Skeletal muscle tissue (tissue), 4 donors: ENCODE results near the gene LRBA. TPM values are rescaled to one million over a fixed set of nuclear protein-coding genes. Genes with fewer than 3 reads are reported as not detected.
A peak's percentile ranks its signal among the peaks of the same experiment; 100 is the strongest.
"Not testable (repeated sequence)": the region's sequence is repeated elsewhere in the genome, so short reads cannot be mapped to it uniquely, and the experiment has no call there.

Experiments
- H3K27ac ChIP-seq: one replicate; pipeline ENCODE4 v1.7.0; 2013; ENCODE audit warnings: mild to moderate bottlenecking, low read depth, low read length, inconsistent platforms
- H3K27me3 ChIP-seq, 3 donors: one replicate each; pipeline ENCODE4 v1.7.0; 2013; ENCODE audit warnings: low read length in 3 of 3; ENCODE audit not compliant: control insufficient read depth in 3 of 3, insufficient read depth in 3 of 3
- H3K36me3 ChIP-seq, 3 donors: one replicate each; pipeline ENCODE4 v1.7.0; 2013; ENCODE audit warnings: low read length in 3 of 3; ENCODE audit not compliant: control insufficient read depth in 3 of 3, insufficient read depth in 3 of 3
- H3K4me1 ChIP-seq, 3 donors: one replicate each; pipeline ENCODE4 v1.7.0; 2013; ENCODE audit warnings: low read length in 3 of 3, mild to moderate bottlenecking in 3 of 3; ENCODE audit not compliant: control insufficient read depth in 3 of 3, insufficient read depth in 3 of 3
- H3K4me3 ChIP-seq, 3 donors: one replicate each; pipeline ENCODE4 v1.7.0; 2013; ENCODE audit warnings: low read length in 3 of 3
- H3K9ac ChIP-seq, 3 donors: one replicate each; pipeline ENCODE4 v1.7.0; 2013; ENCODE audit warnings: low read length in 3 of 3, mild to moderate bottlenecking in 3 of 3, moderate library complexity in 2 of 3, low read depth in 1 of 3
- H3K9me3 ChIP-seq, 3 donors: one replicate each; pipeline ENCODE4 v1.7.0; 2013; ENCODE audit warnings: low read length in 3 of 3; ENCODE audit not compliant: control insufficient read depth in 3 of 3
- total RNA-seq: library from RNA; depleted of rRNA; stranded (reverse); fragments of >200 nt; gene quantifications from one replicate; pipeline ENCODE4 v1.2.3, GENCODE V29; 2014
- donor health status: Osteomylitis.

Gene LRBA
- total RNA-seq, 1 donor from 2014 or later: 58.5 TPM

DNA sequence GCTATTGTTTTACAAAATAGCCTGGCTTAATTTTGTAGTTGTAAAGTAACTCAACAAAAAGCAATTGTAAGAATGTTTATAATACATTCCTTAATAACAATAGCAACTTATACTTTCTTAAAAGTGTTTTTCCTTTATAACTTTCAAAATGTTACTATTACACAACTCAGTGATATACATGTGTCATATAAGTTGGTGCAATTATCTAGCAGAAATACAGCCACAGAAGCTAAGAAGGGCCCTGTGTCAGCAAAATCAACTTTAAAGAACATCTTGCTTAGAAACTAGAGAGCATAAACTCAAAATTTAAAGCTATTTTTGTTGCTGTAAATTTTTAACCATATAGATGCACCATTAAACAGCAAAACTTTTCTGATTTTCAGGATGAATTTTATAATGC, 474.5 kb downstream of the LRBA start:
- Histone ChIP-seq H3K4me3 (no peak overlapping the region), H3K27ac (no peak overlapping the region), H3K27me3 (no peaks in the 10 kb centered on the region), H3K4me1 (no peaks in the 10 kb centered on the region), H3K36me3 (no peaks in the 10 kb centered on the region), H3K9ac (no peak overlapping the region), H3K9me3 (no peaks in the 10 kb centered on the region)

GRCh38 chr4:150537911-150538310, 477.2 kb downstream of the LRBA start:
- not testable (repeated sequence) for H3K27ac ChIP-seq, H3K36me3 ChIP-seq, H3K9ac ChIP-seq, H3K4me1 ChIP-seq, H3K4me3 ChIP-seq, H3K27me3 ChIP-seq, H3K9me3 ChIP-seq

DNA sequence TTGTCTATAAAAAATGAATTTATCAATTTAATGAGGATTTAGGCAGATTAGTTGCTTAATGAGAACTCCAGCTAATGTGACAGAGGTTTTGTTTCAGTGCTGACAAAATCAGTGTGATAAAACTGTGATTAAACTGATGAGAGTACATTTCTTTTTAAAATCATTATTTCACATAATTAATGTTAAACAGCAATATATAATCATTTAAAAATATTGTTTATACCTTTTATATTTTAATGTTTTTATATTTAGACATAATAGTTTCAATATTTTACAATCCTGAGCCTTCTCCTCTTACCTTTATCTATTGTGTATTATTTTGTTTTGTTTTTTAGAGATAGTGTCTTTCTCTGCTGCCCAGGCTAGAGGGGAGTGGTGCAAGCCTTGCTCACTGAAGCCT, 480.3 kb downstream of the LRBA start:
- H3K4me3 ChIP-seq: no peak overlapping the region
- H3K36me3 ChIP-seq: no peaks in the 10 kb centered on the region
- no peak overlapping the region for H3K9ac ChIP-seq
- H3K9me3 ChIP-seq: no peaks in the 10 kb centered on the region
- no peaks in the 10 kb centered on the region for H3K4me1 ChIP-seq
- no peaks in the 10 kb centered on the region for H3K27me3 ChIP-seq
- H3K27ac ChIP-seq: no peak overlapping the region

GRCh38 chr4:150533673-150534072, 481.4 kb downstream of the LRBA start:
- Histone ChIP-seq H3K9ac (no peak overlapping the region), H3K9me3 (no peaks in the 10 kb centered on the region), H3K4me1 (no peaks in the 10 kb centered on the region), H3K27ac (no peak overlapping the region), H3K36me3 (no peaks in the 10 kb centered on the region), H3K4me3 (no peak overlapping the region), H3K27me3 (no peaks in the 10 kb centered on the region)

GRCh38 chr4:150525321-150525868, 489.7 kb downstream of the LRBA start:
- Histone ChIP-seq H3K4me1 (no peaks in the 10 kb centered on the region), H3K36me3 (no peaks in the 10 kb centered on the region)

GRCh38 chr4:150518559-150518958, 496.5 kb downstream of the LRBA start:
- Histone ChIP-seq H3K9me3 (no peaks in the 10 kb centered on the region), H3K4me3 (no peak overlapping the region), H3K4me1 (no peaks in the 10 kb centered on the region), H3K27me3 (no peaks in the 10 kb centered on the region), H3K9ac (no peak overlapping the region), H3K27ac (no peak overlapping the region), H3K36me3 (no peaks in the 10 kb centered on the region)

More at GRCh38 chr4:150525321-150525868, 489.7 kb downstream of the LRBA start:
- Histone ChIP-seq H3K4me3 (no peak overlapping the region), H3K9me3 (no peaks in the 10 kb centered on the region), H3K27me3 (no peaks in the 10 kb centered on the region), H3K9ac (no peak overlapping the region), H3K27ac (no peak overlapping the region)

DNA sequence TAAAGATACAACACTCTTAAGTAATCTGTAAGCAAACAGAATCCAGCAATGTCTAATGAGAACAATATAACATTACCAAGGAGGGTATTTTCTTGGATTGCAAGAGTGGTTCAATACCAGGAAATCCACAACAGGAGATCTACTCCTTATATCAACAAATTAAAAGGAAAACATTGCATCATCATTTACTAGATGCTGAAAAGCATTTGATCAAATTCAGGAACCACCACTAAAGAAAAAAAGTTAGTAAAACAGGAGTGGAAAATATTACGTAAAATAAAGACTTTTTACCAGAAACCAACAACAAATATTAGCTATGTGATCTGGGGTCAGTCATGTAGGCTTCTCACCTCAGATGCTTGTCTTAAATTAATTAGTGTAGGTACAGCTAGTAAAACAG, 499.9 kb downstream of the LRBA start:
- Histone ChIP-seq H3K9me3 (no peaks in the 10 kb centered on the region), H3K27me3 (no peaks in the 10 kb centered on the region), H3K9ac (no peak overlapping the region), H3K4me3 (no peak overlapping the region), H3K27ac (no peak overlapping the region), H3K4me1 (no peaks in the 10 kb centered on the region), H3K36me3 (no peaks in the 10 kb centered on the region)

- Histone ChIP-seq H3K27ac (no peak overlapping the region), H3K36me3 (no peaks in the 10 kb centered on the region), H3K4me3 (no peak overlapping the region), H3K4me1 (no peaks in the 10 kb centered on the region), H3K9ac (no peak overlapping the region), H3K9me3 (no peaks in the 10 kb centered on the region), H3K27me3 (no peaks in the 10 kb centered on the region)
These were observed 500.4 kb downstream of the LRBA start for GRCh38 chr4:150514709-150515108.

DNA sequence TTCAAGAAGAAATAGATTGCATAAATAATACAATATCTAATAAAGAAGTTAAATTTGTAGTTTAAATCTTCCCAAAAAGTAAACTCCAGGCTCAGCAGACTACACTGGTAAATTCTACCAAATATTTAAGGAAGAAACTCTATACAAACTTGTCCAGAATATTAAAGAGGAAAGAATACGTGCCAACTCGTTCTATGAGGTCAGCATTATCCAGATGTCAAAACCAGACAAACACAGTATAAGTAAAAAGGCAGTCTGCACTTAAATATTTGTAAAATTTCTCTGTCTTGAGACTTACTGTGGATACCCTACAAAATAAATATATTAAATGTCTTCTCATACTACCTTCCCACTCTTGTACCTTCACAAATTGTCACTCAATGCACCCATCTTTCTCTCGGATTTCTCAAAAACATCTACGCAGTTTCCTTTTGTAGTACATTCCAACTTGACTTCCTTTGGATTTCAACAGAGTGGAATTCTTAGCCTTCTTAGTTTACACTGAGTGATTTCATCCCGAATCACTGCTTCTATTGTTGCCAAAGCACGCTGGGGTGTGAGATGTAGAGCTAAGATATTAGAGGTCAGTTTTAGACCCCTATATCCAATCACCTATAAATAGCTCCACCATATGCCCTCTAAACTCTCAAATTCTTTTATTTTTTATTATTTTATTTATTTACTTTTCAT, 504.8 kb downstream of the LRBA start:
- Histone ChIP-seq H3K27ac (no peak overlapping the region), H3K4me1 (no peaks in the 10 kb centered on the region), H3K27me3 (no peaks in the 10 kb centered on the region), H3K9ac (no peak overlapping the region), H3K9me3 (no peaks in the 10 kb centered on the region), H3K4me3 (peak overlapping the region in 1 of 3 donors; percentile 14), H3K36me3 (no peaks in the 10 kb centered on the region)

- H3K4me1 ChIP-seq, H3K9me3 ChIP-seq, H3K36me3 ChIP-seq, H3K27ac ChIP-seq, H3K27me3 ChIP-seq, H3K4me3 ChIP-seq, H3K9ac ChIP-seq: not testable (repeated sequence)
These were observed 507.4 kb downstream of the LRBA start for GRCh38 chr4:150507656-150508055.
